ENCODE measurements around the gene TTC28. TPM values are rescaled to one million over a fixed set of nuclear protein-coding genes. Genes with fewer than 3 reads are reported as not detected.

Gene TTC28
- total and polyA plus RNA-seq, 2 donors (not counting 3 experiments of a cell fraction or from before 2014, with no cell fraction given), result 16.5 to 51.1 TPM

DNA sequence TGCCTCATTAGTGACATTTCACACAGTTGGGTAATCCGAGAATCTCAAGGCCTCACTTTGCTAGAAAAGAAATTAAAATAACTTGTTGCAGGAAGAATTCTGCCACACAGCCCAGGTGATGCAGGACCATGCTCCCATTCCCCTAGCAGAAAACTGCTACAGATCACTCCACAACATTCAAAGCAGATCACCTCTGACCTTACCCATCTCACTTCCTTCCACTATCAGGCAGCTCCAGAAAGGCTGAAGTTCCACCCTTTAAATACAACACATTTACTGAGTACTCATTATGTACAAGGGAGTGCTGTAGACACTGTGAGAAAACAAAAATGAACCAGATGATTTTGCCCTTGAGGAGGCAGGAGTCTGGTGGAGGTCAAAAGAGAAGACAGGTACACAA lies 231.0 kb downstream of the TTC28 start:
- Histone ChIP-seq H3K79me2 (ENCODE audit: control insufficient read depth, insufficient read depth, low read length) (no peaks in the 10 kb centered on the region), H3K27me3 (ENCODE audit: control insufficient read depth in 2 of 2, insufficient read depth in 2 of 2, low read length in 2 of 2) (no peaks in the 10 kb centered on the region), H4K20me1 (replicated peaks; ENCODE audit: control insufficient read depth, extremely low read depth, insufficient read depth, low read length) (no peaks in the 10 kb centered on the region), H3K9ac (replicated peaks; ENCODE audit: extremely low read depth, insufficient read depth, low read length) (no peak overlapping the region), H3K36me3 (ENCODE audit: control insufficient read depth in 2 of 2, extremely low read depth in 1 of 2, insufficient read depth in 2 of 2, low read length in 2 of 2) (no peaks in the 10 kb centered on the region), H2AFZ (ENCODE audit: low read depth, low read length) (no peak overlapping the region), H3K4me2 (ENCODE audit: insufficient read depth, low read length) (no peak overlapping the region), H3K27ac (ENCODE audit: insufficient read depth, low read depth, low read length) (no peak overlapping the region), H3K4me3 (replicated peaks in 1 of 3; ENCODE audit: insufficient read depth in 1 of 3, low read depth in 1 of 3, low read length in 3 of 3) (no peak overlapping the region), H3K9me3 (replicated peaks; ENCODE audit: control insufficient read depth, insufficient read depth, low read length) (no peaks in the 10 kb centered on the region), H3K9me1 (replicated peaks; ENCODE audit: control insufficient read depth, extremely low read depth, insufficient read depth, low read length) (no peaks in the 10 kb centered on the region), H3K4me1 (ENCODE audit: control insufficient read depth, extremely low read depth, insufficient read depth, low read length) (peaks cover 8% of the 10 kb centered on the region)
- TF ChIP-seq JUN (IDR thresholded peaks at IDR 0.05; ENCODE audit: borderline replicate concordance, insufficient read depth, insufficient read length, low read depth), result no peak
- no peak for TF ChIP-seq EZH2 (IDR thresholded peaks at IDR 0.05; ENCODE audit: borderline replicate concordance, low read depth, low read length, severe bottlenecking)
- no peak for TF ChIP-seq FOS (IDR thresholded peaks at IDR 0.05; ENCODE audit: borderline replicate concordance, insufficient read depth, low read length)
- TF ChIP-seq, protein P1, sequence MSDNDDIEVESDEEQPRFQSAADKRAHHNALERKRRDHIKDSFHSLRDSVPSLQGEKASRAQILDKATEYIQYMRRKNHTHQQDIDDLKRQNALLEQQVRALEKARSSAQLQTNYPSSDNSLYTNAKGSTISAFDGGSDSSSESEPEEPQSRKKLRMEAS (IDR thresholded peaks at IDR 0.05; ENCODE audit: insufficient read depth, insufficient read length), result no peak
- no peak for TF ChIP-seq POLR2AphosphoS5 (IDR thresholded peaks at IDR 0.05; ENCODE audit: insufficient read depth, low read depth, low read length)
- no peak for TF ChIP-seq GATA2 (IDR thresholded peaks at IDR 0.05; ENCODE audit: insufficient read depth, insufficient read length, low read depth, low read length)
- TF ChIP-seq POLR2A (IDR thresholded peaks at IDR 0.05; ENCODE audit: low read depth, low read length), result no peak
- TF ChIP-seq, protein P2, sequence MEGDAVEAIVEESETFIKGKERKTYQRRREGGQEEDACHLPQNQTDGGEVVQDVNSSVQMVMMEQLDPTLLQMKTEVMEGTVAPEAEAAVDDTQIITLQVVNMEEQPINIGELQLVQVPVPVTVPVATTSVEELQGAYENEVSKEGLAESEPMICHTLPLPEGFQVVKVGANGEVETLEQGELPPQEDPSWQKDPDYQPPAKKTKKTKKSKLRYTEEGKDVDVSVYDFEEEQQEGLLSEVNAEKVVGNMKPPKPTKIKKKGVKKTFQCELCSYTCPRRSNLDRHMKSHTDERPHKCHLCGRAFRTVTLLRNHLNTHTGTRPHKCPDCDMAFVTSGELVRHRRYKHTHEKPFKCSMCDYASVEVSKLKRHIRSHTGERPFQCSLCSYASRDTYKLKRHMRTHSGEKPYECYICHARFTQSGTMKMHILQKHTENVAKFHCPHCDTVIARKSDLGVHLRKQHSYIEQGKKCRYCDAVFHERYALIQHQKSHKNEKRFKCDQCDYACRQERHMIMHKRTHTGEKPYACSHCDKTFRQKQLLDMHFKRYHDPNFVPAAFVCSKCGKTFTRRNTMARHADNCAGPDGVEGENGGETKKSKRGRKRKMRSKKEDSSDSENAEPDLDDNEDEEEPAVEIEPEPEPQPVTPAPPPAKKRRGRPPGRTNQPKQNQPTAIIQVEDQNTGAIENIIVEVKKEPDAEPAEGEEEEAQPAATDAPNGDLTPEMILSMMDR (IDR thresholded peaks at IDR 0.05; ENCODE audit: extremely low read depth in 1 of 2, insufficient read depth in 1 of 2, low read depth in 1 of 2, low read length in 2 of 2), result no peak
- TF ChIP-seq MYC (IDR thresholded peaks at IDR 0.05; ENCODE audit: low read depth, low read length), result no peak
- DNase-seq (ENCODE audit: low read depth, low spot score) (no peak), FAIRE-seq (no peak)
- BruUV-seq (replicated peaks), result no TSS peak
- dilution Hi-C loops (cut with MboI; ENCODE audit: extremely low pct_ligation_motif_present, low sequenced_read_pairs), result no loop called here
- ChIA-PET CTCF (no interaction called here), POLR2A (no interaction called here)
- intact Hi-C loops (cut with micrococcal nuclease), result no loop called here

Data from endothelial cell of umbilical vein (primary cell).